ENCODE measurements around the gene PTK7.

The PTK7 gene

GRCh38 chr6:43188426-43188825, 112.3 kb downstream of the PTK7 start:
- no peak overlapping the region for H3K18ac ChIP-seq (ENCODE audit: low read length)
- no peak overlapping the region for H4K91ac ChIP-seq (ENCODE audit: low read depth, low read length)
- no peaks in the 10 kb centered on the region for H3K79me1 ChIP-seq (ENCODE audit: low read length)
- no peak overlapping the region for H3K9ac ChIP-seq (ENCODE audit: low read length)
- no peak overlapping the region for H2BK120ac ChIP-seq (ENCODE audit: insufficient read depth, low read length, poor library complexity)
- H3K14ac ChIP-seq (ENCODE audit: low read length), result no peak overlapping the region
- peaks cover 24 to 38% of the 10 kb centered on the region in 2 experiments for H3K36me3 ChIP-seq (ENCODE audit: control insufficient read depth in 1 of 2, insufficient read depth in 2 of 2, low read length in 2 of 2)
- H3K79me2 ChIP-seq (ENCODE audit: control insufficient read depth, insufficient read depth, low read length, poor library complexity), result no peaks in the 10 kb centered on the region
- H3K27ac ChIP-seq (ENCODE audit: low read depth, low read length), result no peak overlapping the region
- H4K8ac ChIP-seq (ENCODE audit: low read depth, low read length), result no peak overlapping the region
- no peak overlapping the region for H2AK5ac ChIP-seq (ENCODE audit: low read length)
- no peak overlapping the region for H2BK12ac ChIP-seq (ENCODE audit: low read length)
- no peak overlapping the region for H3K4me2 ChIP-seq (ENCODE audit: low read length)
- no peaks in the 10 kb centered on the region for H3K9me3 ChIP-seq (ENCODE audit: insufficient read depth, low read depth, low read length)
- no peak overlapping the region for H4K12ac ChIP-seq (ENCODE audit: low read depth, low read length)
- no peak overlapping the region for H2BK5ac ChIP-seq (ENCODE audit: low read depth, low read length, poor library complexity)
- H3K4ac ChIP-seq (ENCODE audit: low read depth, low read length), result no peak overlapping the region
- H2AFZ ChIP-seq (ENCODE audit: insufficient read depth, low read length, poor library complexity), result no peak overlapping the region
- no peak overlapping the region for H3K4me3 ChIP-seq (ENCODE audit: low read depth, low read length)
- no peaks in the 10 kb centered on the region for H3K4me1 ChIP-seq (ENCODE audit: control insufficient read depth in 1 of 2, insufficient read depth in 2 of 2, low read length in 2 of 2)
- no peaks in the 10 kb centered on the region for H3K27me3 ChIP-seq (ENCODE audit: insufficient read depth, low read length)
- no peak for DNase-seq
- WGBS (ENCODE audit: extremely low coverage, insufficient coverage, insufficient read length), result no CpG with 5 or more reads among the region's 10 CpGs
- no peak overlapping the region for H3K23ac ChIP-seq (ENCODE audit: low read length)

- Histone ChIP-seq H3K23ac (ENCODE audit: low read length) (no peak overlapping the region), H2BK5ac (ENCODE audit: low read depth, low read length, poor library complexity) (no peak overlapping the region), H3K9me3 (ENCODE audit: insufficient read depth, low read depth, low read length) (no peaks in the 10 kb centered on the region), H3K14ac (ENCODE audit: low read length) (no peak overlapping the region), H4K91ac (ENCODE audit: low read depth, low read length) (no peak overlapping the region), H3K79me1 (ENCODE audit: low read length) (no peaks in the 10 kb centered on the region), H2BK120ac (ENCODE audit: insufficient read depth, low read length, poor library complexity) (no peak overlapping the region), H3K9ac (ENCODE audit: low read length) (no peak overlapping the region), H3K27ac (ENCODE audit: low read depth, low read length) (no peak overlapping the region), H2BK12ac (ENCODE audit: low read length) (no peak overlapping the region), H4K12ac (ENCODE audit: low read depth, low read length) (no peak overlapping the region), H3K4me1 (ENCODE audit: control insufficient read depth in 1 of 2, insufficient read depth in 2 of 2, low read length in 2 of 2) (no peaks in the 10 kb centered on the region), H3K4ac (ENCODE audit: low read depth, low read length) (no peak overlapping the region), H3K36me3 (ENCODE audit: control insufficient read depth in 1 of 2, insufficient read depth in 2 of 2, low read length in 2 of 2) (peaks cover 24 to 34% of the 10 kb centered on the region in 2 experiments), H2AFZ (ENCODE audit: insufficient read depth, low read length, poor library complexity) (no peak overlapping the region), H4K8ac (ENCODE audit: low read depth, low read length) (no peak overlapping the region), H3K4me3 (ENCODE audit: low read depth, low read length) (no peak overlapping the region), H3K79me2 (ENCODE audit: control insufficient read depth, insufficient read depth, low read length, poor library complexity) (no peaks in the 10 kb centered on the region), H3K27me3 (ENCODE audit: insufficient read depth, low read length) (no peaks in the 10 kb centered on the region), H3K4me2 (ENCODE audit: low read length) (no peak overlapping the region), H3K18ac (ENCODE audit: low read length) (no peak overlapping the region), H2AK5ac (ENCODE audit: low read length) (no peak overlapping the region)
- no peak for DNase-seq
- WGBS (ENCODE audit: extremely low coverage, insufficient coverage, insufficient read length), result no CpG with 5 or more reads among the region's 6 CpGs
Measured at GRCh38 chr6:43189776-43190304, 113.7 kb downstream of the PTK7 start.

- Histone ChIP-seq H3K9me3 (ENCODE audit: insufficient read depth, low read depth, low read length) (no peaks in the 10 kb centered on the region), H3K27ac (ENCODE audit: low read depth, low read length) (no peak overlapping the region), H3K4me3 (ENCODE audit: low read depth, low read length) (no peak overlapping the region), H2AK5ac (ENCODE audit: low read length) (no peak overlapping the region), H2AFZ (ENCODE audit: insufficient read depth, low read length, poor library complexity) (no peak overlapping the region), H2BK120ac (ENCODE audit: insufficient read depth, low read length, poor library complexity) (no peak overlapping the region), H4K91ac (ENCODE audit: low read depth, low read length) (no peak overlapping the region), H3K14ac (ENCODE audit: low read length) (no peak overlapping the region), H3K9ac (ENCODE audit: low read length) (no peak overlapping the region), H3K4ac (ENCODE audit: low read depth, low read length) (no peak overlapping the region), H4K12ac (ENCODE audit: low read depth, low read length) (no peak overlapping the region), H2BK5ac (ENCODE audit: low read depth, low read length, poor library complexity) (no peak overlapping the region), H4K8ac (ENCODE audit: low read depth, low read length) (no peak overlapping the region), H3K79me2 (ENCODE audit: control insufficient read depth, insufficient read depth, low read length, poor library complexity) (no peaks in the 10 kb centered on the region), H3K4me2 (ENCODE audit: low read length) (no peak overlapping the region), H3K23ac (ENCODE audit: low read length) (no peak overlapping the region), H3K27me3 (ENCODE audit: insufficient read depth, low read length) (no peaks in the 10 kb centered on the region), H3K4me1 (ENCODE audit: control insufficient read depth in 1 of 2, insufficient read depth in 2 of 2, low read length in 2 of 2) (no peaks in the 10 kb centered on the region), H2BK12ac (ENCODE audit: low read length) (no peak overlapping the region), H3K79me1 (ENCODE audit: low read length) (no peaks in the 10 kb centered on the region), H3K18ac (ENCODE audit: low read length) (no peak overlapping the region), H3K36me3 (ENCODE audit: control insufficient read depth in 1 of 2, insufficient read depth in 2 of 2, low read length in 2 of 2) (peaks cover 19 to 28% of the 10 kb centered on the region in 2 experiments)
- no CpG with 5 or more reads among the region's 9 CpGs for WGBS (ENCODE audit: extremely low coverage, insufficient coverage, insufficient read length)
- DNase-seq, result no peak
Measured at GRCh38 chr6:43192911-43193310, 116.8 kb downstream of the PTK7 start.

GRCh38 chr6:43193929-43194328, 117.8 kb downstream of the PTK7 start:
- H3K79me1 ChIP-seq (ENCODE audit: low read length), result no peaks in the 10 kb centered on the region
- no peak overlapping the region for H3K9ac ChIP-seq (ENCODE audit: low read length)
- H3K27me3 ChIP-seq (ENCODE audit: insufficient read depth, low read length), result no peaks in the 10 kb centered on the region
- H4K12ac ChIP-seq (ENCODE audit: low read depth, low read length), result no peak overlapping the region
- no peak overlapping the region for H3K4ac ChIP-seq (ENCODE audit: low read depth, low read length)
- peaks cover 18 to 26% of the 10 kb centered on the region in 2 experiments for H3K36me3 ChIP-seq (ENCODE audit: control insufficient read depth in 1 of 2, insufficient read depth in 2 of 2, low read length in 2 of 2)
- H3K23ac ChIP-seq (ENCODE audit: low read length), result no peak overlapping the region
- no CpG with 5 or more reads among the region's 5 CpGs for WGBS (ENCODE audit: extremely low coverage, insufficient coverage, insufficient read length)
- H2BK5ac ChIP-seq (ENCODE audit: low read depth, low read length, poor library complexity), result no peak overlapping the region
- H4K8ac ChIP-seq (ENCODE audit: low read depth, low read length), result no peak overlapping the region
- no peak overlapping the region for H3K14ac ChIP-seq (ENCODE audit: low read length)
- no peak overlapping the region for H3K18ac ChIP-seq (ENCODE audit: low read length)
- no peak overlapping the region for H2AFZ ChIP-seq (ENCODE audit: insufficient read depth, low read length, poor library complexity)
- no peak overlapping the region for H2BK12ac ChIP-seq (ENCODE audit: low read length)
- no peak overlapping the region for H3K4me2 ChIP-seq (ENCODE audit: low read length)
- no peak overlapping the region for H4K91ac ChIP-seq (ENCODE audit: low read depth, low read length)
- no peaks in the 10 kb centered on the region for H3K79me2 ChIP-seq (ENCODE audit: control insufficient read depth, insufficient read depth, low read length, poor library complexity)
- no peak overlapping the region for H3K4me3 ChIP-seq (ENCODE audit: low read depth, low read length)
- H3K4me1 ChIP-seq (ENCODE audit: control insufficient read depth in 1 of 2, insufficient read depth in 2 of 2, low read length in 2 of 2), result no peaks in the 10 kb centered on the region
- no peaks in the 10 kb centered on the region for H3K9me3 ChIP-seq (ENCODE audit: insufficient read depth, low read depth, low read length)
- H3K27ac ChIP-seq (ENCODE audit: low read depth, low read length), result no peak overlapping the region
- H2AK5ac ChIP-seq (ENCODE audit: low read length), result no peak overlapping the region
- H2BK120ac ChIP-seq (ENCODE audit: insufficient read depth, low read length, poor library complexity), result no peak overlapping the region
- peak in 1 of 2 donors; percentile 23 for DNase-seq

All from trophoblast cell (in vitro differentiated cells and primary cell).